Gastroesophageal sphincter (tissue), 3 donors: ENCODE results near the gene ZBTB11.

Experiments
- CTCF ChIP-seq, 4 experiments: fragments of 200-600 bp in 2 of 4; fragments of 450-650 bp in 2 of 4; sonication (generic) in 1 of 4; IDR thresholded peaks; one replicate each; pipeline ENCODE4 v1.5.1; 2017 to 2019; ENCODE audit warnings: antibody characterized with exemption in 4 of 4, mild to moderate bottlenecking in 2 of 4, moderate library complexity in 2 of 4
- EP300 ChIP-seq: sonication (generic); formaldehyde crosslinking; IDR thresholded peaks from one replicate; pipeline ENCODE4 v1.6.1; 2017; ENCODE audit warnings: antibody characterized with exemption, mild to moderate bottlenecking
- POLR2A ChIP-seq, 2 donors: fragments of 450-650 bp; IDR thresholded peaks; one replicate each; pipeline ENCODE4 v1.6.1; 2017; ENCODE audit warnings: antibody characterized with exemption in 2 of 2, mild to moderate bottlenecking in 2 of 2, moderate library complexity in 1 of 2
- POLR2AphosphoS5 ChIP-seq: sonication (generic); formaldehyde crosslinking; IDR thresholded peaks from one replicate; pipeline ENCODE4 v1.6.1; 2017; ENCODE audit warnings: antibody characterized with exemption

DNA sequence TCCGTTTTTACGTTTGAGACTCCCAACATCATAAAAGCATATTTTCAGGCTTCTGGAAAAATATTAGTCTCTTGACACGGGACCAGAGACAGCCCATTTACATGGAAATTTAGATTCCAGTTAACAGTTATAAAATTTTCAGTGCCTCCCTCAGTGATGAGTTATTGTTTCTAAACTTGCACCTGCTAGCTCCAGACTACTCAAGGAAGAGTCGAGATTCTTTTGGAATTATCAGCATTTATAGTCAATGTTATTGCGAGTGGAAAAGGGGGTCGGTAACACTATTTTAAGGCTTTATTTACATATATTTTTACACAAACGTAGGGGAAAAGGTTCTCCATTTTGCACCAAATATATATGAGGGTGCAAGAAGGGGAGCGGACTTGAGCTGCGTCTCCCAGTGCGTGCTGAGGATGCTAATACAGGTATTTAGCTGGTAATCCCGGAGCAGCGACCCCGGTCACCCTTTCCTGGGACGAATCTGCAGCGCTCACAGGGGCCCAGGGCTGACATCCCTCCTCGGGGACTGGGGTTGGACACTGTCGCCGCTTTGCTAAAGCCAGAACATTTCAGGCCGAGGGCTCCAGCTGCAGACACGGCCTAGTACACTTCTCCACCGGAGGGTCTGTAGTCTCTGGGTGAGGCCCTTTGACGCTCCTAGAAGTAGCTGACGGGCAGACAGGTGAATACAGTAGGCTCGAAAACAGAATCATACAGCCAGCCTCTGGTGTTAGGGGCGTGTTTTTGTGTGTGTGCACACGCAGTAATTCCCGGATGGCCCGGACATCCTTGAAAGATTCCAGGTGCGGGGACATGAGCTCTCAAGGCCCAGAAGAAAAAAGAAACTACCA, 729 bp upstream of the ZBTB11 start:
- TF ChIP-seq POLR2AphosphoS5 (no peak), CTCF (IDR thresholded peaks at IDR 0.05) (no peak), POLR2A (IDR thresholded peaks at IDR 0.05) (no peak), EP300 (no peak)
